ENCODE results near the gene MAGI2.
"Not testable (repeated sequence)": the region's sequence is repeated elsewhere in the genome, so short reads cannot be mapped to it uniquely, and the experiment has no call there.

The MAGI2 gene

GRCh38 chr7:79442766-79443165 is 10.7 kb downstream of the MAGI2 start:
- not testable (repeated sequence) for DNase-seq

GRCh38 chr7:79436378-79436777 is 17.1 kb downstream of the MAGI2 start:
- DNase-seq: no peak

GRCh38 chr7:79434867-79435266 is 18.6 kb downstream of the MAGI2 start:
- no peak for DNase-seq

GRCh38 chr7:79434098-79434497 is 19.4 kb downstream of the MAGI2 start:
- no peak for DNase-seq

GRCh38 chr7:79430391-79430790 is 23.1 kb downstream of the MAGI2 start:
- DNase-seq: no peak

GRCh38 chr7:79425665-79426064 is 27.8 kb downstream of the MAGI2 start:
- DNase-seq: no peak

- no peak for DNase-seq
Measured at GRCh38 chr7:79421751-79422150, 31.7 kb downstream of the MAGI2 start.

GRCh38 chr7:79420464-79420863 is 33.0 kb downstream of the MAGI2 start:
- DNase-seq: no peak

GRCh38 chr7:79414910-79415309 is 38.6 kb downstream of the MAGI2 start:
- DNase-seq: no peak

GRCh38 chr7:79412915-79413314 is 40.6 kb downstream of the MAGI2 start:
- no peak for DNase-seq

- no peak for DNase-seq
Measured at GRCh38 chr7:79412438-79412837, 41.0 kb downstream of the MAGI2 start.

GRCh38 chr7:79410345-79410744 is 43.1 kb downstream of the MAGI2 start:
- no peak for DNase-seq

- no peak for DNase-seq
Measured at GRCh38 chr7:79407351-79407750, 46.1 kb downstream of the MAGI2 start.

- no peak for DNase-seq
Measured at GRCh38 chr7:79406371-79406770, 47.1 kb downstream of the MAGI2 start.

- no peak for DNase-seq
Measured at GRCh38 chr7:79405368-79405767, 48.1 kb downstream of the MAGI2 start.

- no peak for DNase-seq
Measured at GRCh38 chr7:79403879-79404278, 49.6 kb downstream of the MAGI2 start.

GRCh38 chr7:79403451-79403850 is 50.0 kb downstream of the MAGI2 start:
- no peak for DNase-seq

GRCh38 chr7:79401254-79401653 is 52.2 kb downstream of the MAGI2 start:
- DNase-seq: no peak

- no peak for DNase-seq
Measured at GRCh38 chr7:79400222-79400621, 53.2 kb downstream of the MAGI2 start.

- DNase-seq: no peak
Measured at GRCh38 chr7:79398138-79398749, 55.2 kb downstream of the MAGI2 start.

GRCh38 chr7:79386688-79387422 is 66.6 kb downstream of the MAGI2 start:
- no peak for DNase-seq

GRCh38 chr7:79381921-79382320 is 71.5 kb downstream of the MAGI2 start:
- DNase-seq: no peak

- DNase-seq: no peak
Measured at GRCh38 chr7:79377097-79377496, 76.4 kb downstream of the MAGI2 start.

- no peak for DNase-seq
Measured at GRCh38 chr7:79376299-79377025, 77.0 kb downstream of the MAGI2 start.
